ENCODE results near the gene RPS6KA2.

RPS6KA2 gene

DNA sequence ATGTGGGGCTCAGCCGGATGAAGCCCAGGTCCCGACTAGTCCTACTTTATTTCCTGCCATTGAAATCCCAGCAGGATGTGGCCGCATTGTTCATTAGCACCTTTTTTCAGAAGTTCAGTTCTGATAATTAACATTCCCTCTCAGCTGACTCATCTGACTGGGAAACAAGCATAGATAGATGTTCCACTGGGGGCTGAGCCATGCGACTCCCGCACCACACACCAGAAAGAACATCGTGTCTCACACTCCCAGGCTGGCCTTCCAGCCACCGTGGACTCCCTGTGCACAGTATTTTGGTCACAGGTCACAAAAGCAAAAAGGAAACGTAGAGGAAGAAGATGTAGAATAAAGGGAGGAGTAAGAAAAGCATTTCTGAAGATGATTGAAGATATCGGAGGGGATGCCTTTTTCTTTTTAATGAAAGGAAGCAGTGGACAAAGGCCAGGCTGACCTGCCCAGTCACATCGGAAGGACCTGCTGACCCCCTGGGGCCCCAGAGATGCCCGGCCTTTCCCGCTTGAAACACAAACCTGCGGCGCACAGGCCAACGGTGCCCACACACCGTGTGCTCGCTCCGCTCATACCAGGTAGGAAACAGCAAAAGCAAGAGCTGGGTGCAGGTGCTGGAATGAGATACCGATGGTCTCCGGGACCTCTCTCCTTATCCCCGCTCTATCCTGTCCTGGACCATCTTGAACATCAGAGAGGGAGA lies 11.8 kb downstream of the RPS6KA2 start:
- DNase-seq (ENCODE audit: low read depth), result no peak

DNA sequence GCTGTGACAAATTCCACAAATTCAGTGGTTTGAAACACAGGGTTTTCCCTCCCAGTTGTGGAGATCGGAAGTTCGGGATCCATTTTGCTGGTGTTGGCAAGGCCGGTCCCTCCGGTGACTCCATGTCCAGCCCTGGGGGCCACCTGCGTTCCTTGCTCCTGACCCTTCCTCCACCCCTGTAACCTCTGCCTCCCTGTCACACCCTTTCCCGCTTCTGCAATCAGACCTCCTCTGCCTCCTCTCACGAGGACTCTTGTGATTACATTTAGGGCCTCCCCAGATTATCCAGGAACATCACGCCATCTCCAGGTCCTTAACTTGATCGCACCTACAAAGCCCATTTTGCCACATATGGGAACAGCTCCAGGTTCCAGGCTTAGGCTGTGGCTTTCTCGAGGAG lies 12.5 kb downstream of the RPS6KA2 start:
- no peak for DNase-seq (ENCODE audit: low read depth)

DNA sequence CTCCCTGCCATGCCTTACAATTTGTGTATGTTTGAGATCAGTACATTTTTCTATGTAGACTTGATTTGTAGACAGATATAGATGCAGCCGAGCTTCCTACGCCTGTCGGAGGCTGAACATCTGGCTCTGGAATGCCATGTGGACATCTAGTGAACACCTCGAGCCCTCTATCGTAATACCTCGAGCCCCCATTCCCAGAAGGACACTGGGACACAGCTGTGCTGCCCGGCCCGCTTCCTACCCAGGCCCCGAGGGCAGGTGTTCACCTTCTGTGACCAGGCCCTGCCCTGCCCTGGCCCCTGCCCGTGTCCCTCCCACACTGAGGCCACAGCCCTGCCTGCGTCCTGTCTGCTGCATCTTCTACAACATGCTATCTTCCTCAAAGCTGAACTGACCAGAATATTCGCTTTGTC lies 12.9 kb downstream of the RPS6KA2 start:
- no peak for DNase-seq (ENCODE audit: low read depth)

DNA sequence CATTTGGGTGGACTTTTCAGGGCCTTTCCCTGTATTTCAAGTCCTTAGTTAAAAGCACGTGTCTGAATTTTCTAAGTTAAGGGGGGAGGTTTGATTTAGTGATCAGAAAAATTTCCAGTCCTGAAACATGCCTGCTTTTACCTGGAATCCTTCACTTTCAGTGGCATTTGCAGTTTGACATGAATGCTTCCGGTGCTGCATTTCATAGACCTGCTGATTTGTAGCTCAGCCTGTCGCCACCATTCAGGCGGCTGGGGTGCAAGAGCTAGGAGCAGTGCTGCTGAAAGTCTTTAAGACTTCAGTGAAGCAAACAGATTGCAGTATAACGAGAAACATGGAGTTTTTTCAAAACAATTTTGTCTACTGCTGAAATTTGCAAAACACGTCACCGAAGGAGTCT lies 14.0 kb downstream of the RPS6KA2 start:
- DNase-seq (ENCODE audit: low read depth), result no peak

DNA sequence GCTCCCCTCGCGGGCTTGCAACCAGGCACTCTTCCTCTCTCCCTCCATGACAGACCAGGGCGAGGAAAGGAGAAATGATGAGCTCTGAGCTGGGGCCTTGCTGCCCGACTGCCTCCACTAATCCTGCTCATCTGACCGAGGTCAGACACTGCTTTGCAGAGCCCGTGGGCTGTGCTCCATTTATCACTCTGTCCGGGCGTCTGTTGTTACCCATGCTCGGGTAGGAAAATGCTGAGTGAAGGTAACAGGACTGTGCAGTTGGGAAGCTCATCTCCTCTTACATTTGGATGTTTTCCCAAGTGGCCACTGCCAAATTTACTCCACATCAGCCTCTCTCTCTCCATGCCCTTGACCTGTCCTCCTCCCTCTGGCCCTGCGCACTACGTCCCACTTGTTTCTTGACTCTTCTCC lies 14.6 kb downstream of the RPS6KA2 start:
- DNase-seq (ENCODE audit: low read depth), result no peak

DNA sequence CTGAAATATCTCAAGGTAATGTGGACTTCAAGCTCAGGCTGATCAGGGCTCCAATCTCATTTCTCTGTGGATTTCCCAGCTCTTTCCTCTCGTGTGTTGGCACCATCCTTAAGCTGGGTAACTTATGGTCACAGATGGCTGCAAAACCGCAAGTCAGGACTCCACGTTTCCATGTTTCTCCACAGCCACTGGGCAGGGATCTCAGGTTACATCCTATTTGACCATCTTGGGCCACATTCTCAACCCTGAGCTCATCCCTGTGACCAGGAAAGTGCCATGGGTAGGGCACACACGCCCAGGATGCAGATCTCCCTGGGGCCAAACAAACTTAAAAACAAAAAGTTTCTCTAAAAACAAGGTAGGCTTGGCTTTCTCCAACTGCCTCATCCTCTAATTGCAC lies 15.4 kb downstream of the RPS6KA2 start:
- DNase-seq (ENCODE audit: low read depth), result no peak

DNA sequence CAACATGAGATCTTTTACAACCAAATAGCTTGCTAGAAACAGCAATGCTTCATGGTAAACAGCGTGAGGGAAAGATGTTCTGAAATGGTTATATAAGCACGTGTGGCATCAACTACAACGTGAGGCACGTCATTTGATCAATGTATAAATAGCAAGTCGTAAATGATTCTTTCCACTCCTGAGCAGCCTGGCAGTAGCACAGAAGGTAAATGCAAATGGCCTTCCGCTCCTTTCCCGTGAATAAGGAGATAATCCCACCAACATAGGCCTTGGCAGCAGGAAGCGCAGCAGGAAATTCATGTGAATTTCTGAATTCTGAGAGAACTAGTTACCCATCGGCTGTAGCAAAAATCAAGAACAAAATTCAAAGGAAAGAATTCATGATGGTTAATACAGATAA lies 17.0 kb downstream of the RPS6KA2 start:
- DNase-seq (ENCODE audit: low read depth), result no peak

DNA sequence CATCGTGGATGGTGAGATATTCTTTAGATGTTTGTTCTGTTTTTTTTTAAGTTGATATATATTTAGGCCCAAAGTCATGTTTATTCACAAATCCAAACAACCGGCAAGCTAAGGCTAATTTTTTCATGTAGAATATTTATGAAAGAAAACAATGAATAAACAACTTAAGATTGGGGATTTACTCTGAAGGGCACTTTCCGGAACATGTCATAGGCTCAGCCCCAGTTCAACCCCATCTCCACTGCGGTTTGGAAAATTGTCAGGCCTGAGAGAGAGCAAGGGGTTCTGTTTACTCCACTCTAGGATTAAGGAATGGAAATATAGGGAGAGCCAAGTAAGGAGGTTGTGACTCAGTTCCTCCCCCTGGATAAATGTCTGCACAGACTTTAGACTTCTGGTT lies 18.3 kb downstream of the RPS6KA2 start:
- no peak for DNase-seq (ENCODE audit: low read depth)

DNA sequence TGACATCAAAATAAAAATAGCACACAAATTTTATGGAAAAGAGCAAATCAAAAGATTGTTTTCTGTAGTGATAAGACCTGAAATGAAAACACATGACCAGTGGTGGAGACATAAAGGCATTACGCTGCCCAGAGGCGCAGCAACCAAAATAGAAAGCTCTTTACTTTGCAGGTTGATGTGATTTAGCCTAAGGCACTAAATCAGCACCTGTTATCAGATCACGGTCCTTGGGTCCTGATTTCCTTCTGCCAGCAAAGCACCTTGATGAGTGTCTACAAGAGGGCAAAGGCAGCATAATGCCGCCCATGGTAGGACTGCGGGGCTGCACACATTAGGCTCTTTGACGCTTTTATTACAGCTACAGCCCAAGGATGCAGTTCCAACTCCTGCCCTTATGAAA lies 21.3 kb downstream of the RPS6KA2 start:
- no peak for DNase-seq (ENCODE audit: low read depth)

DNA sequence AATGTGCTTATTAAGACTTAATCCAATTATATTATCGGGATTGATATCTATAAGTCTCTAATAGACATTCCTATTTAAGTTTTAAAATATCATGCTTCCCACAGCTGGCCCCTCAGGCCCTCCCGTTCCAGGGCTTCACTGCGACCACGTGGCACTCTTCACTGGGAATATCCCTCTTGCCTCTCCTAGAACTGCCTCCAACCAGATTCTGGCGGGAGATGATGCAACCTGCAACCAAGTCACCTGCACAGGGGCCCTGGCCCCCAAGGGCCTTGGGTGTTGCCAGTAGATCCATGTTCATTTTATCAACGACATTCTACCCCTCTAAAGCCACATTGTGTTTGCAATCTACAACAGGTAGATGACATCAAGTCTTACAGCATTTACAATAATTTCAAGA lies 22.1 kb downstream of the RPS6KA2 start:
- no peak for DNase-seq (ENCODE audit: low read depth)

DNA sequence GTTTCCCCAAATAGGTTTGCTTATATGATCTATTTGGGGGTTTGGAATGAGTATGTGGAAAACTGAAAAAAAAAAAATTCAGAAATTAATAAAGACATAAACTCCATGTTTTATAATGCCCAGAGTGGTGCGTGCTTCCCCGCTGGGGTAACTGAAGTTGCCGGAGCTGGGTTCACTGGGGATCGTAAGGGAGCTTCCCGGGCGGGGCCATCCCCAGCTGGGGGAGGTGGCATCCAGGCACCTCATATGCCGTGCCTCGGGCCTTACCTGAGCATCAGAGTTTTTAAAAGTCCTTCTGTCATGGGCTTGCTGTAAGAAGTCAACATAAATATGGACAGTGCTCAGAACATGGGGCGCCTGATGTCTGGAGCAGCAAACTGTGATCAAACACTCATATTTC lies 22.7 kb downstream of the RPS6KA2 start:
- DNase-seq (ENCODE audit: low read depth), result no peak

DNA sequence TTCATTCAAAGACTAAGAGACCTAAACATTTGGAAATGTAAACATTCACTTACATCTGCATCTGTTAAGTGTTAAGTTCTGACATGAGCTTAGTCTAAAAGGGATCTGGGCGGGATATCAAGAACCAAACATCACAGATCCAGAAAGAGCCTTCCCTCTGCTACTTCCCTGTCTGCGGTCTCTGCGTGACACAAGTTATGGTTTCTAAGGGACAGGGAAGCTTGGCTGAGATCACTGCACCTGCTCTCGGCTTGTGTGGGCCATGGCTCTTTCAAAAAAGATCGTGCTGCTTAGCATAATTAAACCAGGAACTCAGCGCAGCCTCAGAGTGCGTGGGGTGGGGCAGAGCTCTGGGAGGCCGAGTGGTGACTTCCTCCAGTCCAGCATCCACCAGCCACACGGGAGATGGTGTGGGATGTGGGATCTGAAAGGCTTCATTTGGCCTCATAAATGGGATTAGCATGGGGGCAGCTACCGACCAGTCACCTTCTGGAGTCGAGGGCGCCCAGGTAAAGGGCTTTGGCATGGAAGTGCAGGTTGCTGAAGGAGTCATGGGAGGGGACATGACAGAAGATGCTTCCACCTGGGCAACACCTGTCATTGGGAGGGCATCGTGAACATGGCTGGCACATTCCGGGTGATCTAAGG lies 23.9 kb downstream of the RPS6KA2 start:
- DNase-seq (ENCODE audit: low read depth), result no peak

DNA sequence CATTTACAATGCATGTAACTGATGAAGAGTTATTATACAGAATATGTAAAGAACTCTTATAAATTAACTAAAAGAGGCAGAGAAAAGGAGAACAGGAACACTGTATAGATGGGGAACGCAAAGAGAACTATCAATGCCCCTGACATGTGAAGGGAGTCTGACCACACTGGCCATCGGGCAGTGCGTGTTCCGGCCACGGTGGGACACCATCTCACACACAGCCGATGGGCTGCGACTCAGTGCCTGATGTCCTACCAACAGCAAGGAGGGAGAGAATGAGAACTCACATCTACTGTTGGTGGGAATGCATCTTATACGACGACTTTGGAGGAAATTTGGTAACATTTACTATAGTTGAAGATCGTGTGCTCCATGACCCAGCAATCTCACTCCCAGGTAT lies 25.1 kb downstream of the RPS6KA2 start:
- DNase-seq (ENCODE audit: low read depth), result no peak

DNA sequence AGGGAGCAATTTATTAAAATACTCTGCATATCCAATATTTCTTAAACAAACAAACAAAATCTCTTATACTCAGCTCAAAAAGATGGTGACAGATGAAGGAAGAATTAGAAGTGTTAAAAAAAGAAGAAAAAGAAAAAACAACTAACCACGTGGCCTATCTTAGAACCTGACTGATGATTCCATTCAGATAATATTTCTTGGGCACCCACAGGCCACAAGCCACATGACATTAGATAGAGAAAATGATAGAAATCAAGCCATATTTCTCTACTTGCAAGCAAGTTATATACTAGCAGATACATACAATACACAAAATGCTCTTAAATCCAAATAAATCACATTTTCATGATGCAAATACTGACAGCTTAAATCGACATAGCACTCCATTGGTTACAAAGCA lies 26.1 kb downstream of the RPS6KA2 start:
- DNase-seq (ENCODE audit: low read depth), result no peak

DNA sequence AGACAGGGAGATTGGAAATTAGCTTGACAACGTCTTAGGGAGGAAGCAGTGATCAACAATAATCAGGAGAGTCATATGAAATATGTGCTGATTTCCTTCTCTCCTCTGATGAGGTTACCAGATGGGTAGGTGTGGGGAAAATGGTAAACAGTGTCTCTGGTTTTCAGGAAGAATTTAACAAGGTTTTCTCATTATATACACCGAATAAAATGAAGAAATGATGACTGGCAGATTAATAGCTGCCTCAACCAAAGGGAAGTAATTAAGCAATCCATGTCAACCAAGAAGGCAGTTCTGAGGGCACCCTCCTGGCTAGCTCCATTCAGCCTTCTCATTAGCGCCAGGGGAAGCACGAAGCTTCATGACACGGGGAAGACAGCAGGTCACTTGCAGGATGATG lies 27.8 kb downstream of the RPS6KA2 start:
- DNase-seq (ENCODE audit: low read depth), result no peak

DNA sequence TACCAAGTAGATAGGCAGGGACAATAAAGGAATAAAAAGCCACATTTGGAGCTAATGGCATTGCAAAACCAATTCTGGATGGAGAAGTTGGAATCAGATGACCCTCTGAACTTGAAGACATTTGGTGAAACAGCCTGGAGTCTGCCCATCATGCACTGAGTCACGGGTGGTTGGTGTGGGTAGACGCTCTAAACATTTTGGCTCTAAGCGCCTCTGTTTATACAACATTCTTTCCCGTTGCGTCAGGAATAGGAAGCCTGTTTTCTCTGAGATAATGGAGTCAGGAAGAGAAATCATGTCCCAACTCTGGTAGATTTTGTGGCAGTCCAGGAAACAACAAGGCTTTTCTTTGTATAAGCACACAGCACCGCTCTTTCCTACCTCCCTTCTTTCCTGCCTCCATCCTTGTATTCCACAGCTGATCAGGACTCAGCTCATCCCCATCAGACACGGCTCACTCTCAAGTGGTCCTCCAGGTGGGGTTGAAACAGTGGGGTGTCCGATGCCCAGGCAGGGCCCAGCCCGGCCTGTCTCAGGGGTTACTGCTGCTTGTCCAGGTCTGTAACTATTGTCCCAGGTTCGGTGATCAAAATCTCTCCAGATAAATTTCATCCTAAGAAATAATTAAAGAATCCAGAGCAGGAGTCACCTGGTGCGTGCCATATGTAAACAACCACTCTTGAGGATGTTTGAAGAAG lies 28.5 kb downstream of the RPS6KA2 start:
- peak; percentile 81 for DNase-seq (ENCODE audit: low read depth)

DNA sequence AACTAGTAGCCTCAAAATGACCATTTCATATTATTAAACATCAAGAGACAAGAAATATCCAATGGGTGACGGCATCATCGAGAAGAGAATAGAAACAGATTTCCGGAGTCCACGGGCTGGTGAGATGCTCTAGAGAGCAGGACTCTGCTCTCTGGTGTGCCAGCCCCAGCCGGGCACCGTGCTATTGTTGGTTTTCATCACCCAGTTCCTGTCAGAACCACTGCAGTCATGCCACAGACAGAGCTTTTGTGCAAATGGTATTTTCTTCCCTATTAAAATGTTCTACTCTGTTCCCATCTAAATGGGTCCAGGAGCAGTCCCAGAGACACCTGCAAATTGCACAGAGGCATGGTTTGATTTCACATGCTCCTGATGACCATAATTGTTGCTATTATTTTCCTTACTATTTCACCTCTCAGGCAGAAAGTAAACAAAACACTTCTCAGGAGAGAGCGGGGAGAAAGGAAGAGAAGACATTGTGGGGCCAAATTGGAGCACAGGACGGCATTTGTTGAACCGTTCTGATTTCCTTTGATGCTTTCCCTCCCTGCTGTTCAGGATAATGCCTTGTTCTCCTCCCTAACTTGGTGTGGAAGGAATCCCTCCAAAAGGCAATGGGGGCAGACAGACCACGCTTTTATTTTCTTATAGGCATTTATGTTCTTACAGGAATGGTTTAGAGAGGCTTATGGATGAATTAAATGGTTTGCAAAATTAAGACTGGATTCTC lies 29.2 kb downstream of the RPS6KA2 start:
- DNase-seq (ENCODE audit: low read depth), result no peak

DNA sequence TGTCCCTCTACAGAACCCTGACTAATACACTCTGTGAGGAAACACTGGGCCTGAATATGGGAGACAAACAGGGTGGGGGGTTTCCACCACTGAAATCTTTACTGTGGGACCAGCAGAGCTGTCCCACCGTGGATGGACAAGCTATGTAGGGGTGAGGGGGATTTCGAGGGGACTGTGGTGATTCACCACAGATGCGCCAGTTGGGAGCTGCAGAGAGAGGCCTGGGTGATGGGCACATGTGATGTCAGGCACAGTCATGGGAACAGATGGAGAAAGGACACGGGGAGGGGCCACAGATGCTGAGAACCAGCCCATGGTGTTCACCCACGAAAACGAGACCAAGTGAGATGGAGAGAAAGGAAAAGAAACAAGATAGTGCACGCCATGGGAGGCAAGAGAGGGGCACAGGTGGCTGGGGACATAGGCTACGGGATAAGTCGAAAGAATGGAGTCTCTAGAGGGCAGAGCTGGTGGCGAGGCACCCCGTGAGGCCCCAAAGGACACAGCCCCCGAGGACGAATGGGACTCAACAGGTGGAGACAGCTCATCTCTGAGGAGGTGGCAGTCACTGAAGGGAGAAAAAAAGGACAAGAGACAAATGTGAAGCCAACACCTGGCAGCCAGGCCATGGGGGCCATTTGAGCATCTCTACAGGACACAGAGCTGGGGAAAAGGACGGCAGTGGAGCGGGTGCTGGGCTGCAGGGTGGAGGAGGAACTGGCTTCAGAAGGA lies 30.1 kb downstream of the RPS6KA2 start:
- no peak for DNase-seq (ENCODE audit: low read depth)

DNA sequence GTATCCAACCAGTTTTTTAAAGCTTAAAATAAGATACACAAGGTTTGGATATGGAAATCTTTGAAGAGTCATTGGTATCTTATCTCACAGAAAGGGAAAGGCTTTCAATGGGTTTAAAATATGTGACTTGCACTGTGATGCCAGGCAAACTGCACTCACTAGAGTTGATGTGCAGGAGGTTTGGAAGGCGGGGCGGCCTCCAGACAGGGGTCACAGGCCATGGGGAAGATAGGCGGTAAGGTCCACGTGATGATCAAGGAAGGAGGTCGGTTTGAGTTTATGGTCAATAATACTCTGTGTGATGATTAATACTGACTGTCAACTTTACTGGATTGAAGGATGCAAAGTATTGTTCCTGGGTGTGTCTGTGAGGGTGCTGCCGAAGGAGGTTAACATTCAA lies 31.1 kb downstream of the RPS6KA2 start:
- DNase-seq (ENCODE audit: low read depth), result no peak

DNA sequence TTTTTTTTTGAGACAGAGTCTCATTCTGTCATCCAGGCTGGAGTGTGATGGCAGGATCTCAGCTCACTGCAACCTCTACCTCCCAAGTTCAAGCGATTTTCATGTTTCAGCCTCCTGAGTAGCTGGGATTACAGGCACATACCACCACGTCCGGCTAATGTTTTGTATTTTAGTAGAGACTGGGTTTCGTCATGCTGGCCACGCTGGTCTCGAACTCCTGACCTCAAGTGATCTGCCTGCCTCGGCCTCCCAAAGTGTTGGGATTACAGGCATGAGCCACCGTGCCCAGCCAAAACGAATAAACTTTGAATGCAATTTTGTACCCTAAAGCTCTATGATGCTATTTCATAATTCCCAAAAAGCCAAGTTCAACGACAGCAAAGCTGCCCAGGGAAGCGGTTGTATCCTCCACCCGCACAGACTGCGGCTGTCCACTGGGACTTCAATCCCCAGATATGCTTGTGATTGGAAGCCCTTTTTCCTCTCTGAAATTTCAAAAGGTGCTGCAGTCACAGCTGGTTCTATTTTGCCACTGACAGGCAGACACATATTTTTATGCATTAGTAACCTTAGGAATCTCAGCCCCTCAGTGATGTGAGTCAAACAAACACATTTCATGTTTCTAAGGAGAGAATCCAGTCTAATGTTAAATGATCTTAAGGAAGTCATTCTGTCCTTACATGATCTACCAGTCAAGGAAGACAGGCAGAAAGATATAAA lies 31.8 kb downstream of the RPS6KA2 start:
- DNase-seq (ENCODE audit: low read depth), result peak; percentile 58

DNA sequence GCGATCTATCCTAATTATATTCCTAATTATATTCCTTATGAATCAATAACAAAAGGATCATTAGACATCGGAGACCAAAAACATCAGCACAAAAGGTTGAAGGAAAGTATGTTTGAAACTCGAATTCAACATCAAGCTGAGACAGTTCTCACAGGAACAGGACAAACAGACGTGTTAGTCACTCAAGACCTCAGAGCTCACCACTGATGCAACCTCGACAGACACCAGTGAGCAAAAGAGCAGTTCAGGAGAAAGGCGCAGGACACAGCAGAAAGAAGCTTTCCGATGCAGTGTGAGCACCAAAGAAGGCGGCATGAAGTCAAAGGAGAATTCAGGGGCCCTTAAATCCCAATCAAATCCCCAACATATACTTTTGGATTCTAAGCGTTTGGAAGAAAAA lies 34.2 kb downstream of the RPS6KA2 start:
- DNase-seq (ENCODE audit: low read depth), result peak; percentile 3
